Measurements from ENCODE around the gene KRT6C.

Gene KRT6C

DNA sequence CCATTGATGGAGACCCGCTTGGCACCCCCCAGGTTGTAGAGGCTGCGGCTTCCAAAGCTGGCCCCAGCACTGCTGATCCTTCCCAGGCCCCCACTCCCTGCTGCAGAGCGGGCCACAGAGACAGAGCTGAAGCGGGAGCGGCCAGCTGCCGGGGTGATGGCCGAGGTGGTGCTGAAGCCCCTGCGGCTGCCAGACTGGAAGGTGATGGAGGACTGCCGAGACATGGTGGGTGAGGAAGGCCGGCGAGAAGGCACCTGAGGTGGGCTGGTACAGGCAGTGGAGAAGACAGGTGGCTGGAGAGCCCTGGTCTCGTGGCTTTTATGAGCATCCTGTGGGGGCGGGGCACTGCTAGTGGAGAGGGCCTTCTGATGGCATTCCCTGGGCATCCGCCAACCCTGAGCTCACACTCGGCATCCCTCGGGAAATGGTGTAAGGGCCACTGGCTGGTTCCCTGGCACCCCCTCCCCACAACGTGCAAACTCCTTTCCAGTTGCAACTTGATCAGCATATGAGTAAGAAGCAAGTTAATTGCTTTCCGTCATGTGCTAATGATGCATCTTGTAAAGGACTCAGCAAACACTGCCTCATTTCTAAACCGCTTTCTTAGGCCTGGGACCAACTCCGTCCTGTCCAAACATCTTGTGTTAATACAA is 39.4 kb downstream of the KRT6C start, which contains the start of gene KRT75:
Gene KRT75, minus strand, starts transcription at position 291 of the 653 bp plus-strand sequence. Its CDS starts 67 bp downstream, at position 224.
- DNase-seq: no peak

DNA sequence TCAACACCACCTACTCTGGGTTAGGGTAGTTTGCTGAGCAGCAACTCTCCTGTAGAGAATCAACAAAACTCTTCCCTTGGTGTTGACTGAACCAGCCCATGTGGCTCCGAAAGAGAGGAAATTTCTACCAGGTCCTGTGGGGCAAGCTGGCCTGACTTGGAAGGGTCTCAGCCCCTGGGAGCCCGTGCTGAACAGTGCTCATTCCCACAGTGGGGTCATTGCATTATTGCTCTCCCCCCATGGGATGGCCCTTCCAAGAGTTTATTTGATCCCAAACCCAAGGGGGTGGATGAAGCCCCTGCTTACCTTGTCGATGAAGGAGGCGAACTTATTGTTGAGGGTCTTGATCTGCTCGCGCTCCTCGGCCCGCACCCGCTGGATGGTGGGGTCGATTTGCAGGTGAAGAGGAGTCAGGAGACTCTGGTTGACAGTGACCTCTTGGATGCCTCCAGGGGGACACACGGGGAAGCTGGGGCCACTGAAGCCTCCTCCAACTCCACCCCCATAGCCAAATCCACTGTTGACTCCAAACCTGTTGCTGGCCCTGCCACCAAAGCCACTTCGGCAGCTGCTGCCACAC is 40.0 kb downstream of the KRT6C start:
- no peak for DNase-seq

DNA sequence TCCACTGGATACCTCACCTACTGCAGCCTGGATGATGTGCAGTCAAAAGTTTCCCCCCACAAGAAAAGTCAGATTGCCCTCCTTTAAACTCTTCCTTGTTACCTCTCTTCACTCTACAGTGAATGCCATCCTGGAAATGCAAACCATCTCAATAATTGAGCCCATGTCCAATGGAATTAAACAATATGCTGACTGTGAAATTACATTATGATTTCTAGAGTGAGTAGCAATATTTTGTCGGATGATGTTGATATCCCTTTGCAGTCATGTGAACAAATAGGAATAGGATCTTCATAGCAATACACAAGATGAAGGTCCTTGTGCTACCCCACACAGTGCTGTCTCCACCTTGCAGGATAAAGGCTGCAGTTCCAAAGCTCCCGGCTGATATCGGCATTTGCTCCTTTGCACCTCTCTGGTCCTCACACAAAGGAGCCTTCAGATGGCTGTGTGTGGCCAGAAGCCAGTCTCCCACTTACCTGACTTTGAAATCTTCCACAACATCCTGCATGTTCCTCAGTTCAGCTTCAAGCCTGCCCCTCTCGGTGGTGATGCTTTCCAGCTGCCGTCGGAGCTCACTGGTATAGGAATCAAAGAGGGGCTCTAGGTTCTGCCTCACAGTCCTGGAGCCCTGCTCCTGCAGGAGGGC is 40.9 kb downstream of the KRT6C start:
- DNase-seq: no peak

DNA sequence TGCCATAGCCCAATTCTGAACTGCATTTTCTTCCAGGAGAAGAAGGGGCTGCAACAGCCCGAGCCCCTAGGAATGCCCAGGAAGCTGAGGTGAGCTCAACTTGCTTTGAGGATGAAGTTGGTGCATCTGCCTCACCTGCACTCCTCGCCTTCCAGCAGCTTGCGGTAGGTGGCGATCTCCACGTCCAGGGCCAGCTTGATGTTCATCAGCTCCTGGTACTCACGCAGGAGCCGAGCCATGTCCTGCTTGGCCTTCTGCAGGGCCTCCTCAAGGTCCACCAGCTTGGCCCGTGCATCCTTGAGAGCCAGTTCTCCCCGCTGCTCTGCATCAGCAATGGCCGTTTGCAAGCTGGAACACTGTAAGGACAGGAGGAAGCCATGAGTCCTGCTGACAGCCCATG is 45.5 kb downstream of the KRT6C start:
- DNase-seq: no peak

DNA sequence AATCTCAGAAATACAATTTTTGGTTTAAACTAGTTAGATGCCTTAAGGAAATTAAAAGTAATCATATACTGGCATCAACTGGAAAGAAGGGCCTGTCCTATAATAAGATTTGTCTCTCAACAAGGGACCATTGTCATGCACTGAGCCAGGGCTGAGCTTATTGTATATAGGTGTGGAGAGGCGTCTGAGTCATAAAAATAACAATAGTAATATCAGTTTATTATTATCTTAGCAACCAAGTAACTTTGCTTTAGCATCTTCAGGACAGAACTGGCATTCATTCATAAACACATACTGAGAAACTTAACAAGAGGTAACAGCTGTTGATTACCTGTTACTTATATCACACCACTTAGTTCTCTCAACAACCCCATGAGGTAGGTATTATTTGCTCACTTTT is 46.5 kb downstream of the KRT6C start:
- DNase-seq: no peak

DNA sequence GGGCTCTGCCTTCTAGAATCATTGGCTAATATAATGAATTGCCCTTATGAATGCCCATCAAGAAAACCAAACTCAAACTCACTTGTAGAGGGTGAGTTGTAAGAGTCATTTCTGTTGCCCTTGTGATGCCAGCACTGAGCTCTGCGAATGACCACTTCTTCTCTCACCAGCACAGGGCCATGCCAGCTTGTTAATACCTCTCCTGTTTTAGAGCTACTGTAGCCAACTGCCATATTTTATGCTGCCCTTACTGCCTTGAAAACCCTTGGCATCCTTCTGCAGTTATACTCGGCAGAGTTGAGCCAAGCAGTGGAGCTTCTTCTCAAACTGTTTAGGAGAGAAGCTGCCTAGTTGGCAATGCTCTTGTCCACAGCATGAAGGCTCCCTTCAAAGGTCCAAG is 47.6 kb downstream of the KRT6C start:
- DNase-seq: no peak

DNA sequence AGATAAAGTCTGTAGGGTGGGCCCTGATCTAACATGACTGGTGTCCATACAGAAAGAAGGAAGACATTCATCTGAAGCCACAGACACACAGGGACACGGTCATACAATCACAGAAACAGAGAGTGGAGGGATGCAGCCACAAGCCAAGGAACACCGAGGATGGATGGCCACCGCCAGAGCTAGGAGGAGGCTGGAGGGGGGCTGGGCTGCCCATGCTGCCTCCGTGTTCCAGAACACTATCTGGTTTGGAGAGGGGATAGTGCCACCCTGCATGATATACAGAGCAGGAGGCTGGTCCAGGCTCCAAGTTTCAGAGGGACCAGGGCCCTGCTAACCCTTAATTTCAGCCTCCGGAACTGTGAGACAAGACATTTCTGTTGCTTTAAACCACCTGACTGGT is 48.1 kb downstream of the KRT6C start:
- no peak for DNase-seq

DNA sequence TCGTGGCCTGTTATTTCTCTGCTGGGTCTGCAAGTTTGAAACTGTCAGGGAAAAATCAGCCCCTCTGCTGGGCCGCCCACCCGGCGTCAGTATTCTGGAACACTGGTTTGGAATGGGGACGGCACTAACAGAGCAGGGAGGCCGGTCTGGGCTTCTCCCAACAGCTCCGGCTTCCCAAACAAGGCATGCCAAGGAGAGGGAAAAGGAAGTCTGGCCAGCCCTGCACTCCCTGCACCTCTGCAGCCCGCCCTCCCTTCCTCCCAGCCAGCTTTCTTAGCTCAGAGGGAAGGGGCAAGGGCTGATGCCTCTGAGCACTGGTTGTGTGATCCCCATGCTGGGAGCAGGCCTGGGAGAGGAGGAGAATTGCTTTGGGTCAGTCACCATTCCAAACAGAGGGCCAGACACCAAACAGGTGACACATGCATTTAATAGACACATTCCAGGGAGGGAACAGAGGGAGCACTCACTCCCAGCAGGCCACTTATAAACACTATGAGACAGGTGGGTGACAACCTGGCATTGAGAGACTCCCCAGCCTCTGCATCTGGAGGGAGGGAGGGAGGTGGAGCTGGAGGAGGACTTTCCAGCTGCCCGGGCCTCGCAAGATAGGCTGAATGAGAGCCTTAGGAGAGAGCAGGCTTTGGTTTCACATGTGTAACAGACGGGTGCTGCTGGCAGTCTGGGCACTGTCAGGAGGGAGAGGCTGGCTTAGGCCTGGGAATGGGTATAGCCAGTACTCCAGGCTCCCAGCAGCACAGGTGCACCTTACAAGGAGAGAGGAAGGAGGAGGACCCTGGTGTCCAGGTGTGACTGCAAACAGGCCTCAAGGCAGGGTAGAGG is 49.7 kb downstream of the KRT6C start:
- DNase-seq: no peak

DNA sequence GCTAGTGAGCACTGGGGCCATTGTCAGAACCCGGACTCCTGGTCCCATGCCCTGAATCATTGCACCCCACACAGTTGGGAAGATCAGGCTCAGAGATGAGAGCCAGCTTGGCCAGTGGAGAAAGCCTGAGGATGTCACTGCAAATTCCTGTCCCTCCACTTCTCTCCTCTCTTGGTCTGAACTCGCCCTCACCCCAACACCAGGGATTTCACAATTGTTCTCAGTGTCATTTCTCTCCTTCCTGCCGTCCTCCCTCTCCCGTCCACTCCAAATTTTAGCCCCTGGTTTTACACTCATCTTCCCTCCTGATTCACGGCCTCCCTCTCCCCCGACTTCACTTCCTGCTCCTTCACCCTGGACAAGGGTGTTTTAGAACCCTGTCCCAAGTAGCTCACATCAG is 50.6 kb downstream of the KRT6C start:
- DNase-seq: no peak

DNA sequence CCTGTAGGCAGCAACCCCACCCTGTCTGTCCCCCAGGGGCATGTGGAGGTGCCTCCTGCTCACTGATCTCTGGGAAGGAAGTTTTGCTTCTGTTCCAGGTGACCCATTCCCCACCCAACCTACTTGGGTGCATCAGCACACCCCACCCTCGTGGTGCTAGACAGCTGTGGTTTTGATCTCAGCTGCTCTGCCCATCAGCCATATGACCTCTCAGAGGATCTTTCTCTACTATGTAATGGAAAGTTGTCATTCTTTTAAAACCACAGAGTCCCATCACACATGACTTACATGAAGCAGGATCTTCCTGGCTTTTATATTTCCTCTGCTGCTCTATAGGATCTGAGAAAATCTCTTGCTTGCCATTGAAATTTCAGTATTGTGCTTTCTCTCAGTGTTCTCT is 53.9 kb downstream of the KRT6C start:
- no peak for DNase-seq

DNA sequence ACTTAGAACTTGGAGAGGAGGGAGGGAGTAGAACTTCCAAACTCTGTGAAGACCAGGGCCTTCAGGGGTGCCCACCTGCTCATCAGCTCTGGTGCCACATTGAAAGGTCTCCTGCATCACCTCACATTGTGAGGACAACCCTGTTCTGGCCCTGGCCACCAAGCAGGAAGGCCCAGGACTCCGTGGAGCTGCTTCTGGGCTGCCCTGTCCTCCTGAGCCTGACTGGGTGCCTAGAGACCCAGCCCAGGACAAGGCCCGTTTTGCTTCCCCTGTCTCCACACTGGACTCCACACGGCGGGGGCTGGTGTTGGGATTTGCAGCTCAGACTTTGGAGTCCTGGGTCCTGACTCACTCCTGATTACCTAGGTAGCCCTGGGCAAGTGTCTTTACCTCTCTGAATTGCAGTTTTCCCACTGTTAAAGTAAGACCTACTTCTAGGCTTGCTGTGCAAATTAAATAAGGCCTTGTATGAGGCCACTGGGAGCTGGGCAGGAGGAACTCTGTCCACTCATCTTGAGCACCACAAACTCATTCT is 55.0 kb downstream of the KRT6C start:
- no peak for DNase-seq

Measured in inflammatory macrophage (primary cell).